Measurements from ENCODE around the gene EEF1AKMT3. TPM values are rescaled to one million over a fixed set of nuclear protein-coding genes. Genes with fewer than 3 reads are reported as not detected.

EEF1AKMT3 gene
- 7.8 and 8.5 TPM in 2 replicates for total RNA-seq (ENCODE audit: low replicate concordance)

GRCh38 chr12:57772429-57773322 is at the start of gene EEF1AKMT3:
Gene EEF1AKMT3 (plus strand): TSS chr12:57772614. CDS start chr12:57772725, 111 bp downstream.

GRCh38 chr12:57738661-57739237 is 33.7 kb upstream of the EEF1AKMT3 start, which contains the start of gene AGAP2:
Gene AGAP2 (minus strand): TSS chr12:57738742. CDS start chr12:57738246, 496 bp downstream.

GRCh38 chr12:57744777-57745484 is 27.5 kb upstream of the EEF1AKMT3 start, which contains the start of gene TSPAN31:
Gene TSPAN31 (plus strand): TSS chr12:57745039. CDS start chr12:57745155, 116 bp downstream.

GRCh38 chr12:57751788-57752667 is 20.4 kb upstream of the EEF1AKMT3 start, which contains the start of gene CDK4:
Gene CDK4 (minus strand): TSS chr12:57752310. CDS start chr12:57751717, 593 bp downstream.

GRCh38 chr12:57754411-57755193 is 17.8 kb upstream of the EEF1AKMT3 start, which contains the start of gene MARCHF9:
Gene MARCHF9 (plus strand): TSS chr12:57755103. CDS start chr12:57755529, 426 bp downstream.

GRCh38 chr12:57766464-57767304 is 5.7 kb upstream of the EEF1AKMT3 start, which contains the start of gene CYP27B1:
Gene CYP27B1 (minus strand): TSS chr12:57767078. CDS start chr12:57767041, 37 bp downstream.

GRCh38 chr12:57771873-57772428 is 463 bp upstream of the EEF1AKMT3 start, which contains the start of gene METTL1:
Gene METTL1 (minus strand): TSS chr12:57772105. CDS start chr12:57772083, 22 bp downstream.

GRCh38 chr12:57782608-57783465 is 10.4 kb downstream of the EEF1AKMT3 start, which contains the start of gene TSFM:
Gene TSFM (plus strand): TSS chr12:57782787. CDS start chr12:57782802, 15 bp downstream.

Other genes with a start within 250 kb of the EEF1AKMT3 start
- 2.9 and 4.0 TPM in 2 replicates for gene MBD6, start 249.8 kb upstream of the EEF1AKMT3 start, total RNA-seq (ENCODE audit: low replicate concordance)
- gene DCTN2, start 225.4 kb upstream of the EEF1AKMT3 start, total RNA-seq (ENCODE audit: low replicate concordance), result 57.0 and 81.7 TPM in 2 replicates
- gene KIF5A, start 222.6 kb upstream of the EEF1AKMT3 start, total RNA-seq (ENCODE audit: low replicate concordance), result 0.15 and 0.23 TPM in 2 replicates
- 5.9 and 13.3 TPM in 2 replicates for gene PIP4K2C, start 181.4 kb upstream of the EEF1AKMT3 start, total RNA-seq (ENCODE audit: low replicate concordance)
- 6.4 and 8.5 TPM in 2 replicates for gene DTX3, start 167.8 kb upstream of the EEF1AKMT3 start, total RNA-seq (ENCODE audit: low replicate concordance)
- gene ARHGEF25, start 161.2 kb upstream of the EEF1AKMT3 start, total RNA-seq (ENCODE audit: low replicate concordance), result 17.0 and 23.8 TPM in 2 replicates
- gene B4GALNT1, start 139.4 kb upstream of the EEF1AKMT3 start, total RNA-seq (ENCODE audit: low replicate concordance), result 1.3 and 5.6 TPM in 2 replicates
- gene OS9, start 78.5 kb upstream of the EEF1AKMT3 start, total RNA-seq (ENCODE audit: low replicate concordance), result 233 and 545 TPM in 2 replicates
- 0.23 and 0.30 TPM in 2 replicates for gene AGAP2, start 33.9 kb upstream of the EEF1AKMT3 start, total RNA-seq (ENCODE audit: low replicate concordance)
- gene TSPAN31, start 27.6 kb upstream of the EEF1AKMT3 start, total RNA-seq (ENCODE audit: low replicate concordance), result 59.8 and 69.0 TPM in 2 replicates
- gene CDK4, start 20.3 kb upstream of the EEF1AKMT3 start, total RNA-seq (ENCODE audit: low replicate concordance), result 177 and 178 TPM in 2 replicates
- gene MARCHF9, start 17.5 kb upstream of the EEF1AKMT3 start, total RNA-seq (ENCODE audit: low replicate concordance), result 3.4 and 4.7 TPM in 2 replicates
- 0.68 TPM in 1 of 2 replicates, not detected in the other for gene CYP27B1, start 5.5 kb upstream of the EEF1AKMT3 start, total RNA-seq (ENCODE audit: low replicate concordance)
- 5.0 and 7.0 TPM in 2 replicates for gene METTL1, start 509 bp upstream of the EEF1AKMT3 start, total RNA-seq (ENCODE audit: low replicate concordance)
- gene TSFM, start 10.2 kb downstream of the EEF1AKMT3 start, total RNA-seq (ENCODE audit: low replicate concordance), result 6.7 and 16.8 TPM in 2 replicates
- 1.4 and 11.6 TPM in 2 replicates for gene AVIL, start 46.1 kb downstream of the EEF1AKMT3 start, total RNA-seq (ENCODE audit: low replicate concordance)
- 54.6 and 198 TPM in 2 replicates for gene CTDSP2, start 74.1 kb downstream of the EEF1AKMT3 start, total RNA-seq (ENCODE audit: low replicate concordance)
- 3.0 and 10.9 TPM in 2 replicates for gene ATP23, start 169.0 kb downstream of the EEF1AKMT3 start, total RNA-seq (ENCODE audit: low replicate concordance)

Data from smooth muscle cell of the coronary artery (primary cell).